ENCODE measurements around the gene ARL4D.

The ARL4D gene

GRCh38 chr17:43388359-43389045 lies 10.3 kb upstream of the ARL4D start (continued):
- TF ChIP-seq KLF16 (tag by site-specific recombination; IDR thresholded peaks at IDR 0.05) (peak; percentile 17; the same call in 1 of the 2 replicates), ZBTB20 (tag by site-specific recombination; IDR thresholded peaks at IDR 0.05) (peak; percentile 50), SCRT1 (tag by site-specific recombination; IDR thresholded peaks at IDR 0.05; ENCODE audit: borderline replicate concordance) (peak; percentile 42; the same call in 1 of the 2 replicates), GLIS1 (tag by site-specific recombination; IDR thresholded peaks at IDR 0.05) (peak; percentile 62), ZNF544 (tag by site-specific recombination; IDR thresholded peaks at IDR 0.05) (no peak), ZBTB7A (tag by site-specific recombination; IDR thresholded peaks at IDR 0.05; ENCODE audit: low read depth) (peak; percentile 44; the same call in 1 of the 2 replicates), ZSCAN23 (tag by site-specific recombination; IDR thresholded peaks at IDR 0.05) (0 out of 2 replicates have a peak, but pooled peaks have one; percentile 42), ZFP37 (tag by site-specific recombination; IDR thresholded peaks at IDR 0.05) (peak; percentile 57; the same call in 1 of the 2 replicates), GLIS2 (tag by site-specific recombination; IDR thresholded peaks at IDR 0.05) (peak; percentile 48), OVOL3 (tag by site-specific recombination; IDR thresholded peaks at IDR 0.05) (no peak), ZNF629 (tag by site-specific recombination; IDR thresholded peaks at IDR 0.05) (peak; percentile 85), HIC1 (tag by site-specific recombination; IDR thresholded peaks at IDR 0.05) (peak; percentile 80), ZNF843 (tag by site-specific recombination; IDR thresholded peaks at IDR 0.05) (no peak; the same call in 1 of the 2 replicates), SCRT2 (tag by site-specific recombination; IDR thresholded peaks at IDR 0.05) (peak; percentile 66), ZNF580 (tag by site-specific recombination; IDR thresholded peaks at IDR 0.05) (no peak), ZNF530 (tag by site-specific recombination; IDR thresholded peaks at IDR 0.05; ENCODE audit: low read depth) (no peak), ZNF155 (tag by site-specific recombination; IDR thresholded peaks at IDR 0.05) (no peak), ZSCAN5A (tag by site-specific recombination; IDR thresholded peaks at IDR 0.05) (no peak), REPIN1 (tag by site-specific recombination; IDR thresholded peaks at IDR 0.05; ENCODE audit: low read depth) (peak; percentile 39; the same call in 1 of the 2 replicates), ZNF391 (tag by site-specific recombination; IDR thresholded peaks at IDR 0.05; ENCODE audit: borderline replicate concordance, low read depth) (peak; percentile 67; the same call in 1 of the 2 replicates), BCL11B (tag by site-specific recombination; IDR thresholded peaks at IDR 0.05; ENCODE audit: low read depth) (0 out of 2 replicates have a peak, but pooled peaks have one; percentile 25), ZNF660 (tag by site-specific recombination; IDR thresholded peaks at IDR 0.05) (peak; percentile 77), MYNN (tag by site-specific recombination; IDR thresholded peaks at IDR 0.05; ENCODE audit: borderline replicate concordance) (no peak), ZNF423 (tag by site-specific recombination; IDR thresholded peaks at IDR 0.05) (peak; percentile 75)

All from HEK293 (cell line).